NB4 (cell line): ENCODE data around the gene MTHFD1L.

ENCODE experiments used
- DNase-seq: peaks from one replicate; pipeline ENCODE4 v3.0.0; 2010; ENCODE audit warnings: low read depth
- H3K4me3 ChIP-seq: one replicate; pipeline ENCODE4 v1.5.1; 2011; ENCODE audit warnings: mild to moderate bottlenecking, low read depth, low read length, moderate library complexity
- MYC ChIP-seq: IDR thresholded peaks from 2 replicates; pipeline ENCODE4 v1.6.1; 2011; ENCODE audit warnings: low read depth, low read length
- POLR2A ChIP-seq: IDR thresholded peaks from 2 replicates; pipeline ENCODE4 v1.6.1; 2011; ENCODE audit warnings: mild to moderate bottlenecking; ENCODE audit not compliant: insufficient read length; ENCODE audit errors: extremely low read depth
- TF ChIP-seq, protein P1 (sequence below): IDR thresholded peaks from one replicate; pipeline ENCODE4 v1.5.1; 2012; ENCODE audit warnings: low read depth, low read length
- TF ChIP-seq, protein P2 (sequence below): IDR thresholded peaks from 2 replicates; pipeline ENCODE4 v1.6.1; 2011; ENCODE audit warnings: low read depth, low read length

Gene MTHFD1L

DNA sequence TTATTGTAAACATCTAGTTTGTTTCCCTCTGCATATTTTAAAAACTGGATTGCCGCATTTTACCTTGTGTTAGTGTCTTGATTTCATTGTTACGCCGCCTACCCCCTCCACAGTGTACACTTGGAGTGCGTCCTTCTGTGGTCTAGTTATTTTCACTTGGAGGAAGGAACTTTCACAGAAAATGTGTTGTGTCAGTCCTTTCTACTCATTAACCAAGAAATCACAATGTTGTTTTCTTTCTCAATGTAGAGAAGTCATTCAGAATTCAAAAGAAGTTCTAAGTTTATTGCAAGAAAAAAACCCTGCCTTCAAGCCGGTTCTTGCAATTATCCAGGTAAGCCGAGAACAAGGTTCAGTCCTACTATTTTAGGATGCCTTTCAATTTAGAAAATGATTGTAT is 10.3 kb downstream of the MTHFD1L start:
- no peak for DNase-seq
- TF ChIP-seq, protein P1, sequence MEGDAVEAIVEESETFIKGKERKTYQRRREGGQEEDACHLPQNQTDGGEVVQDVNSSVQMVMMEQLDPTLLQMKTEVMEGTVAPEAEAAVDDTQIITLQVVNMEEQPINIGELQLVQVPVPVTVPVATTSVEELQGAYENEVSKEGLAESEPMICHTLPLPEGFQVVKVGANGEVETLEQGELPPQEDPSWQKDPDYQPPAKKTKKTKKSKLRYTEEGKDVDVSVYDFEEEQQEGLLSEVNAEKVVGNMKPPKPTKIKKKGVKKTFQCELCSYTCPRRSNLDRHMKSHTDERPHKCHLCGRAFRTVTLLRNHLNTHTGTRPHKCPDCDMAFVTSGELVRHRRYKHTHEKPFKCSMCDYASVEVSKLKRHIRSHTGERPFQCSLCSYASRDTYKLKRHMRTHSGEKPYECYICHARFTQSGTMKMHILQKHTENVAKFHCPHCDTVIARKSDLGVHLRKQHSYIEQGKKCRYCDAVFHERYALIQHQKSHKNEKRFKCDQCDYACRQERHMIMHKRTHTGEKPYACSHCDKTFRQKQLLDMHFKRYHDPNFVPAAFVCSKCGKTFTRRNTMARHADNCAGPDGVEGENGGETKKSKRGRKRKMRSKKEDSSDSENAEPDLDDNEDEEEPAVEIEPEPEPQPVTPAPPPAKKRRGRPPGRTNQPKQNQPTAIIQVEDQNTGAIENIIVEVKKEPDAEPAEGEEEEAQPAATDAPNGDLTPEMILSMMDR: no peak
- TF ChIP-seq POLR2A (no peak), MYC (no peak)
- TF ChIP-seq, protein P2, sequence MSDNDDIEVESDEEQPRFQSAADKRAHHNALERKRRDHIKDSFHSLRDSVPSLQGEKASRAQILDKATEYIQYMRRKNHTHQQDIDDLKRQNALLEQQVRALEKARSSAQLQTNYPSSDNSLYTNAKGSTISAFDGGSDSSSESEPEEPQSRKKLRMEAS: no peak
- no peak overlapping the region for H3K4me3 ChIP-seq

DNA sequence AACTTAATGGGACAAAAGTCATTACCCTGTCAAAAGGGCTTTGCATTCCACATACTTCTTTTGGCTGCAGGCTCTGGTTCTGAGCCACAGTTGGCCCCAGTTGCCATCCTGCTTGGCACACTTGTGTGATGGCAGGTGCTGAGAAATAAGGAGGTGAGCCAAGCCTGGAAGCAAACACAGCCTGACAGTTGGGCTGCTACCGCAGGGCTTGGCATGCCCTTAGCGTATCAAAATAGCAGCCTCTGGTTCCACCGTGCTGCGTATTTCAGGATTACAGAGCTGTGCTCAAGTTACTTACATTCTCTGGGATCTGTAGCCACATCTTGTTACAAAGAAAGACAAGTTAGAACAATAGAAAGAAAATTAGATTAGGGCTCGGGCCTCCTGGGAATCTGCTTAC is 11.1 kb downstream of the MTHFD1L start:
- no peak overlapping the region for H3K4me3 ChIP-seq
- TF ChIP-seq POLR2A (no peak), MYC (no peak)
- TF ChIP-seq, protein P1: no peak
- TF ChIP-seq, protein P2: no peak
- no peak for DNase-seq

DNA sequence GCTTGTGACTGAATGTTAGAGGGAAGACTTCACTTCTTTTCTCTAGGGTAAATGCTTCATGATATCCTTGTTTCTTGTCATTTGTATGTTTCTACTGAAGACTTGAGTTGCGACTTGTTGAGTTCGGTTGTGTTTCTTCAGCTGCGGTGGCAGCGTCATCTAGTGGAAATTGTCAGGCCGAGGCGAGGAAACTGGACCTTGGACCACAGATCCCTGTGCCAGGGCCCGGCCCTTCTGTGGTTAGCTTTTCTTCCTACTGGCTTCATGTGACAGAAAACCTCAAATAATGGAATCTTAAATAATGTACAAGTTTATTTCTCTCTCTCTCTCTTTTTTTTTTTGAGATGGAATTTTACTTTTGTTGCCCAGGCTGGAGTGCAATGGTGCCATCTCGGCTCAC is 12.4 kb downstream of the MTHFD1L start:
- H3K4me3 ChIP-seq: no peak overlapping the region
- DNase-seq: no peak
- TF ChIP-seq MYC: no peak
- TF ChIP-seq, protein P1: no peak
- TF ChIP-seq, protein P2: no peak
- TF ChIP-seq POLR2A: no peak

DNA sequence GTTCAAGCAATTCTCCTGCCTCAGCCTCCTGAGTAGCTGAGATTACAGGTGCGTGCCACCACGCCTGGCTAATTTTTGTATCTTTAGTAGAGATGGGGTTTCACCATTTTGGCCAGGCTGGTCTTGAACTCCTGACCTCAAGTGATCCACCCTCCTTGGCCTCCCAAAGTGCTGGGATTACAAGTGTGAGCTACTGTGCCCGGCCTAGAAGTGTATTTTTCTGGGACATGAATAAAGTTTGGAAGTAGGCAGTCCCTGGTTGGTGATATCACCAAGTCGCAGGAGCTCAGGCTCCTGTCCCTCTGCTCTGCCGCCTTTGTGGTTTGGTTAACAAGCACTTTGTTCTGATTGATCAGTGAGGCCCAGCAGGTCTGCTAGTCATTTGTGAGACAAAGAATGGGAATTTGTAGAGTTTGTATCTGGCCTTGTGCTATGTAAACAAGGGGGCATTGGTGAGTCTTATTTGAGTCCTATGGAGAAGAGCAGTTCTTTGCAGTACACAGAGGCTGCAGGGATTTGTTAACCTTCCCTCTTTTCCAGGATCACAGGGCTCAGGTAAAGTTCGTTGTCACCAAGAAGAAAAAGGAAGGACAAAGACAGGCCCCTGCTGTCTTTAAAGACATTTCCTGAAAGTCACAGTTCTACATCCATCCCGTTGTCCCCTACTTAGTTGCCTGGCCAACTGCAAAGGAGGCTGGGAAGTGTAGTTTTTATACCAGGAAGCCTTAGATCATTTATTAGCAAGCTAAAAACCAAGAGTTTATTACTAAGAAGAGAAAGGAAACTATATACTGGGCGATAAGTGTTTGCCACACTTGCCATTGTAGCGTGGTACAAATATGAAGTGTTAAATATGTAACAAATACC is 13.1 kb downstream of the MTHFD1L start:
- DNase-seq: no peak
- TF ChIP-seq, protein P1: no peak
- TF ChIP-seq, protein P2: no peak
- TF ChIP-seq MYC (no peak), POLR2A (no peak)
- H3K4me3 ChIP-seq: no peak overlapping the region

DNA sequence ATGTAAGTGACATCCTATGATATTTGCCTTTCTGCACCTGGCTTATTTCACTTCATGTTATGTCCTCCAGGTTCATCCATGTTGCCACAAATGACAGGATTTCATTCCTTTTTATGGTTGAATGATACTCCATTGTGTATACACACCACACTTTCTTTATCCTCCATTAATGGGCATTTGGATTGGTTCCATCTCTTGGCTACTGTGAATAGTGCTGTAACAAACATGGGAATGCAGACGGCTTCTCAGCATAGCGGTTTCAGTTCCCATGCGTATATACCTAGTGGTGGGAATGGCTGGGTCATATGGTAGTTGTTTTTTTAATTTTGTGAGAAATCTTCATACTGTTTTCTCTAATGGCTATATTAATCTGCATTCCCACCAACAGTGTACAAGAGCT is 14.8 kb downstream of the MTHFD1L start:
- no peak for DNase-seq
- TF ChIP-seq POLR2A (no peak), MYC (no peak)
- TF ChIP-seq, protein P1: no peak
- H3K4me3 ChIP-seq: no peak overlapping the region
